Fibroblast of lung (primary cell): Measurements from ENCODE around the gene GJB5. TPM values are rescaled to one million over a fixed set of nuclear protein-coding genes. Genes with fewer than 3 reads are reported as not detected.

Experiments
- DNase-seq, 2 donors: peaks; one replicate each; pipeline versions ENCODE4 v3.0.0 to v3.0.0-alpha.2; 2010; ENCODE audit warnings: low read depth in 2 of 2
- H2AFZ ChIP-seq: 2 replicates; pipeline ENCODE4 v1.5.1; 2012; ENCODE audit warnings: low read length, control low read depth, inconsistent platforms
- H3K27ac ChIP-seq: 2 replicates; pipeline ENCODE4 v1.5.1; 2011; ENCODE audit warnings: low read length, control low read depth; ENCODE audit not compliant: insufficient read depth
- H3K27me3 ChIP-seq: 2 replicates; pipeline ENCODE4 v1.5.1; 2011; ENCODE audit warnings: mild to moderate bottlenecking, low read length; ENCODE audit not compliant: control insufficient read depth, insufficient read depth
- H3K36me3 ChIP-seq: 2 replicates; pipeline ENCODE4 v1.5.1; 2011; ENCODE audit warnings: low read length; ENCODE audit not compliant: control insufficient read depth, insufficient read depth
- H3K4me1 ChIP-seq: 2 replicates; pipeline ENCODE4 v1.5.1; 2011; ENCODE audit warnings: low read length; ENCODE audit not compliant: control insufficient read depth, insufficient read depth; ENCODE audit errors: extremely low read depth
- H3K4me2 ChIP-seq: 2 replicates; pipeline ENCODE4 v1.5.1; 2011; ENCODE audit warnings: low read length, control low read depth; ENCODE audit not compliant: insufficient read depth; ENCODE audit errors: extremely low read depth
- H3K4me3 ChIP-seq, 4 experiments: fragments of 200-600 bp in 1 of 4; sonication (generic) in 1 of 4; replicated peaks in 1 of 4; 2 replicates each; pipeline ENCODE4 v1.5.1; 2011 to 2016; ENCODE audit warnings: low read length in 4 of 4, low read depth in 3 of 4, mild to moderate bottlenecking in 3 of 4, control low read depth in 2 of 4, inconsistent platforms in 1 of 4, mixed read lengths in 1 of 4; ENCODE audit not compliant: insufficient read depth in 1 of 4; ENCODE audit errors: control extremely low read depth in 1 of 4
- H3K79me2 ChIP-seq: 2 replicates; pipeline ENCODE4 v1.5.1; 2012; ENCODE audit warnings: mild to moderate bottlenecking, low read length, inconsistent platforms; ENCODE audit not compliant: control insufficient read depth, insufficient read depth
- H3K9ac ChIP-seq: 2 replicates; pipeline ENCODE4 v1.5.1; 2011; ENCODE audit warnings: mild to moderate bottlenecking, low read length, control low read depth; ENCODE audit not compliant: insufficient read depth
- H3K9me3 ChIP-seq: 2 replicates; pipeline ENCODE4 v1.5.1; 2012; ENCODE audit warnings: low read depth, low read length; ENCODE audit not compliant: control insufficient read depth, insufficient read depth
- H4K20me1 ChIP-seq: 2 replicates; pipeline ENCODE4 v1.5.1; 2011; ENCODE audit warnings: low read length; ENCODE audit not compliant: control insufficient read depth, insufficient read depth; ENCODE audit errors: extremely low read depth
- EZH2 ChIP-seq: IDR thresholded peaks from 2 replicates; pipeline ENCODE4 v1.5.1; 2012; ENCODE audit warnings: low read length, control low read depth, mild to moderate bottlenecking; ENCODE audit errors: missing control alignments
- polyA plus RNA-seq, 2 donors: library from polyadenylated mRNA; depleted of rRNA in 1 of 2; stranded (reverse) in 1 of 2; unstranded in 1 of 2; fragments of >200 nt; gene quantifications; 2 replicates each; pipeline ENCODE4 v1.2.1, GENCODE V29; 2011 to 2012; ENCODE audit warnings: missing spikeins in 1 of 2
- total RNA-seq: library from RNA; depleted of rRNA; stranded (reverse); fragments of >200 nt; gene quantifications from 2 replicates; pipeline ENCODE4 v1.2.1, GENCODE V29; 2014
- TF ChIP-seq, protein P1 (sequence below), 2 donors: IDR thresholded peaks in 1 of 2; conservative IDR thresholded peaks in 1 of 2; 1 replicate in 1 of 2; 2 replicates in 1 of 2; pipeline ENCODE4 v1.5.1; 2011 to 2012; ENCODE audit warnings: low read length in 2 of 2, control low read depth in 1 of 2, inconsistent platforms in 1 of 2, low read depth in 1 of 2, mild to moderate bottlenecking in 1 of 2

Gene GJB5
- total and polyA plus RNA-seq, 2 donors (not counting 1 experiment from before 2014, with no cell fraction given): not detected

GRCh38 chr1:34712007-34712688, 42.7 kb upstream of the GJB5 start:
- H3K27ac ChIP-seq: no peak overlapping the region
- H3K9ac ChIP-seq: no peak overlapping the region
- H3K9me3 ChIP-seq: no peaks in the 10 kb centered on the region
- DNase-seq: no peak
- no peaks in the 10 kb centered on the region for H3K27me3 ChIP-seq
- H3K4me2 ChIP-seq: no peak overlapping the region
- H3K4me1 ChIP-seq: no peaks in the 10 kb centered on the region
- H3K36me3 ChIP-seq: no peaks in the 10 kb centered on the region
- H3K79me2 ChIP-seq: no peaks in the 10 kb centered on the region
- no peak overlapping the region for H2AFZ ChIP-seq
- TF ChIP-seq, protein P1, sequence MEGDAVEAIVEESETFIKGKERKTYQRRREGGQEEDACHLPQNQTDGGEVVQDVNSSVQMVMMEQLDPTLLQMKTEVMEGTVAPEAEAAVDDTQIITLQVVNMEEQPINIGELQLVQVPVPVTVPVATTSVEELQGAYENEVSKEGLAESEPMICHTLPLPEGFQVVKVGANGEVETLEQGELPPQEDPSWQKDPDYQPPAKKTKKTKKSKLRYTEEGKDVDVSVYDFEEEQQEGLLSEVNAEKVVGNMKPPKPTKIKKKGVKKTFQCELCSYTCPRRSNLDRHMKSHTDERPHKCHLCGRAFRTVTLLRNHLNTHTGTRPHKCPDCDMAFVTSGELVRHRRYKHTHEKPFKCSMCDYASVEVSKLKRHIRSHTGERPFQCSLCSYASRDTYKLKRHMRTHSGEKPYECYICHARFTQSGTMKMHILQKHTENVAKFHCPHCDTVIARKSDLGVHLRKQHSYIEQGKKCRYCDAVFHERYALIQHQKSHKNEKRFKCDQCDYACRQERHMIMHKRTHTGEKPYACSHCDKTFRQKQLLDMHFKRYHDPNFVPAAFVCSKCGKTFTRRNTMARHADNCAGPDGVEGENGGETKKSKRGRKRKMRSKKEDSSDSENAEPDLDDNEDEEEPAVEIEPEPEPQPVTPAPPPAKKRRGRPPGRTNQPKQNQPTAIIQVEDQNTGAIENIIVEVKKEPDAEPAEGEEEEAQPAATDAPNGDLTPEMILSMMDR (conservative IDR thresholded peaks at IDR 0.05 in 1 of 2, IDR thresholded peaks at IDR 0.05 in 1 of 2; ENCODE audit: low read depth in 1 of 2, low read length in 2 of 2): no peak
- TF ChIP-seq EZH2: no peak
- no peak overlapping the region for H3K4me3 ChIP-seq
- H4K20me1 ChIP-seq: no peaks in the 10 kb centered on the region

DNA sequence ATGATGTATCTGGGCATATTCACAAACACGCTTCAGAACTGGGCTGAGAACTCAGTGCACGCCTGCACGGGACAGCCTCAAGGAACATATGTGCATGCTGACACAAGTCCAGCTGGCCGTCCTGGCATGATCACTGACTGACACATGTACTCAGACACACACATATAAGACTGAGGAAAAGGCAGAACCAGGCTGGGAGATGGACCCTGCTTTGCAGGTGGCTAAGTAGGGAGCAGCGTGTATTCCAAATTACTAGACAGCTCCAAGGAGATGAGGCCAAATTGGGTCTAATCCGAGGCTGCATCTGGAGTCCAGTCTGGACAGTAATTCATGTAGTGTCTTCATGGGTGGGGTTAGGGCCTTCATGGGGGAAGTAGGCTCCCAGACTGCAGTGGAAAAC, 41.4 kb upstream of the GJB5 start:
- Histone ChIP-seq H3K27me3 (no peaks in the 10 kb centered on the region), H3K4me3 (no peak overlapping the region), H4K20me1 (no peaks in the 10 kb centered on the region), H3K79me2 (no peaks in the 10 kb centered on the region), H3K4me1 (no peaks in the 10 kb centered on the region), H2AFZ (no peak overlapping the region), H3K9me3 (no peaks in the 10 kb centered on the region), H3K4me2 (no peak overlapping the region), H3K36me3 (no peaks in the 10 kb centered on the region), H3K9ac (no peak overlapping the region), H3K27ac (no peak overlapping the region)
- no peak for DNase-seq
- TF ChIP-seq, protein P1 (conservative IDR thresholded peaks at IDR 0.05 in 1 of 2, IDR thresholded peaks at IDR 0.05 in 1 of 2; ENCODE audit: low read depth in 1 of 2, low read length in 2 of 2): no peak
- no peak for TF ChIP-seq EZH2

DNA sequence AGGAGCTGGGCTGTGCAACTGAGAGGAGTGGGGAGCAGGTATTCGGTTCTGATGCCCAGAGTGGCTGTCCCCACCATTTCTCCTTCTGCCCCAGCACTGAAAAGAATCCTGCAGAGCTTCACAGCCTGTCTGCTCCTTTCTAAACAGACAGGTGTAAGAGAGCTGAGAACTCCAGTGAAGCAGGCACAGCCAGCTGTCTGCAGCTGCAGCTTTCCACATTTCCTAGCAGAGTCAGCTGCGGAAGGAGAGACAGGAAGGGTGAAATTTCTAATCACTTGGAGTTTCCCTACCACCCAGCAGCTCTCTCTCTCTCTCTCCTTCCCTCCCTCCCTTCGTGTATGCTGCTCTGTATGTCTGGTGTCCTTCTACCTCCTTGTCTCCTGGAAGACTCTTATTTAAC, 40.5 kb upstream of the GJB5 start:
- Histone ChIP-seq H3K27me3 (no peaks in the 10 kb centered on the region), H3K9me3 (no peaks in the 10 kb centered on the region), H3K9ac (no peak overlapping the region), H3K4me3 (no peak overlapping the region), H3K4me2 (no peak overlapping the region), H3K79me2 (no peaks in the 10 kb centered on the region), H3K4me1 (no peaks in the 10 kb centered on the region), H3K36me3 (no peaks in the 10 kb centered on the region), H2AFZ (no peak overlapping the region), H4K20me1 (no peaks in the 10 kb centered on the region), H3K27ac (no peak overlapping the region)
- TF ChIP-seq, protein P1 (conservative IDR thresholded peaks at IDR 0.05 in 1 of 2, IDR thresholded peaks at IDR 0.05 in 1 of 2; ENCODE audit: low read depth in 1 of 2, low read length in 2 of 2): no peak
- no peak for TF ChIP-seq EZH2
- no peak for DNase-seq
